Neural cell (in vitro differentiated cells): ENCODE results near the gene LAG3.

Source experiments
- CTCF ChIP-seq: fragments of 450-650 bp; IDR thresholded peaks from 2 replicates; pipeline ENCODE4 v1.5.1; 2014; ENCODE audit warnings: antibody characterized with exemption, mild to moderate bottlenecking, moderate library complexity; ENCODE audit not compliant: poor library complexity, severe bottlenecking
- EZH2 ChIP-seq: fragments of 200-600, 300-800 bp; shearing (Covaris generic), sonication (generic); IDR thresholded peaks from 2 replicates; pipeline ENCODE4 v1.6.1; 2014; ENCODE audit warnings: antibody characterized with exemption, low read length, borderline replicate concordance, mild to moderate bottlenecking; ENCODE audit not compliant: insufficient read depth, poor library complexity, severe bottlenecking
- POLR2AphosphoS5 ChIP-seq: IDR thresholded peaks from 2 replicates; pipeline ENCODE4 v1.6.1; 2012
- RAD21 ChIP-seq: fragments of 450-650 bp; conservative IDR thresholded peaks from 2 replicates; pipeline ENCODE4 v1.6.1; 2014; ENCODE audit warnings: antibody characterized with exemption, mild to moderate bottlenecking, moderate library complexity
- REST ChIP-seq: IDR thresholded peaks from 2 replicates; pipeline ENCODE4 v1.6.1; 2012; ENCODE audit warnings: borderline replicate concordance
- SMC3 ChIP-seq: fragments of 450-650 bp; conservative IDR thresholded peaks from 2 replicates; pipeline ENCODE4 v1.6.1; 2014; ENCODE audit warnings: antibody characterized with exemption, mild to moderate bottlenecking, moderate library complexity; ENCODE audit not compliant: poor library complexity

GRCh38 chr12:6730169-6730568, 42.2 kb upstream of the LAG3 start:
- TF ChIP-seq CTCF (no peak), RAD21 (no peak), REST (no peak), EZH2 (no peak), POLR2AphosphoS5 (no peak), SMC3 (no peak)
